GM23338 (cell line): ENCODE data around the gene SRGN. TPM values are rescaled to one million over a fixed set of nuclear protein-coding genes. Genes with fewer than 3 reads are reported as not detected.

Experiments used
- ATAC-seq: fragments of 200-7000 bp; cut with Tn5 transposase; 3 replicates; pipeline ENCODE4 v1.9.1; 2020
- DNase-seq: peaks from one replicate; pipeline ENCODE4 v3.0.0-alpha.2; 2015; ENCODE audit warnings: low spot score
- H2AFZ ChIP-seq: fragments of 200-600 bp; sonication (generic); 2 replicates; pipeline ENCODE4 v1.8.0; 2016; ENCODE audit warnings: antibody characterized with exemption, mild to moderate bottlenecking, moderate library complexity
- H3F3A ChIP-seq: fragments of 200-600 bp; sonication (generic); replicated peaks from 2 replicates; pipeline ENCODE4 v1.8.0; 2017; ENCODE audit warnings: antibody characterized with exemption, mixed run types, low read depth
- H3K27ac ChIP-seq: fragments of 200-600 bp; sonication (generic); 2 replicates; pipeline ENCODE4 v1.6.1; 2016; ENCODE audit warnings: low read depth
- H3K27me3 ChIP-seq: fragments of 200-600 bp; sonication (generic); 2 replicates; pipeline ENCODE4 v1.8.0; 2016; ENCODE audit warnings: mild to moderate bottlenecking, mixed run types, moderate library complexity; ENCODE audit not compliant: insufficient read depth
- H3K36me3 ChIP-seq: fragments of 200-600 bp; sonication (generic); 2 replicates; pipeline ENCODE4 v1.8.0; 2016; ENCODE audit warnings: mild to moderate bottlenecking; ENCODE audit not compliant: insufficient read depth
- H3K4me1 ChIP-seq: fragments of 200-600 bp; sonication (generic); 2 replicates; pipeline ENCODE4 v1.8.0; 2016; ENCODE audit warnings: mild to moderate bottlenecking, moderate library complexity; ENCODE audit not compliant: insufficient read depth
- H3K4me2 ChIP-seq: fragments of 200-600 bp; sonication (generic); 2 replicates; pipeline ENCODE4 v1.7.1; 2017; ENCODE audit warnings: mixed run types
- H3K4me3 ChIP-seq: fragments of 200-600 bp; sonication (generic); 2 replicates; pipeline ENCODE4 v1.6.1; 2016; ENCODE audit warnings: mixed run types
- H3K79me2 ChIP-seq: fragments of 200-600 bp; sonication (generic); replicated peaks from 2 replicates; pipeline ENCODE4 v1.8.0; 2017; ENCODE audit warnings: mild to moderate bottlenecking; ENCODE audit not compliant: insufficient read depth
- H3K9me2 ChIP-seq: fragments of 200-600 bp; sonication (generic); 2 replicates; pipeline ENCODE4 v1.8.0; 2017; ENCODE audit not compliant: insufficient read depth
- H4K20me1 ChIP-seq: fragments of 200-600 bp; sonication (generic); replicated peaks from 2 replicates; pipeline ENCODE4 v1.8.0; 2017; ENCODE audit warnings: mild to moderate bottlenecking; ENCODE audit not compliant: insufficient read depth
- H3K27ac Mint-ChIP-seq: 2 replicates; pipeline ENCODE4 v1.8.0; 2020; ENCODE audit warnings: inconsistent platforms, mild to moderate bottlenecking, moderate library complexity, mixed read lengths
- H3K27me3 Mint-ChIP-seq: 3 replicates; pipeline ENCODE4 v1.8.0; 2022; ENCODE audit warnings: low read depth, mild to moderate bottlenecking, moderate library complexity, mixed read lengths, inconsistent platforms; ENCODE audit not compliant: insufficient read depth, poor library complexity
- H3K36me3 Mint-ChIP-seq: 3 replicates; pipeline ENCODE4 v1.8.0; 2021; ENCODE audit warnings: low read depth, mild to moderate bottlenecking, inconsistent platforms, moderate library complexity, mixed read lengths
- H3K4me1 Mint-ChIP-seq: 3 replicates; pipeline ENCODE4 v1.8.0; 2020; ENCODE audit warnings: mild to moderate bottlenecking, inconsistent platforms, mixed read lengths
- H3K4me3 Mint-ChIP-seq: 3 replicates; pipeline ENCODE4 v1.8.0; 2021; ENCODE audit warnings: moderate library complexity, mild to moderate bottlenecking, inconsistent platforms, mixed read lengths
- H3K9me3 Mint-ChIP-seq: 3 replicates; pipeline ENCODE4 v1.8.0; 2020; ENCODE audit warnings: moderate library complexity, mild to moderate bottlenecking, inconsistent platforms, mixed read lengths
- CREB1 ChIP-seq: fragments of 250-450 bp; sonication (Bioruptor Pico); IDR thresholded peaks from 2 replicates; pipeline ENCODE4 v1.5.0; 2020; ENCODE audit warnings: low read depth, mild to moderate bottlenecking, moderate library complexity
- CTCF ChIP-seq, 2 experiments: fragments of 200-600 bp in 1 of 2; sonication (generic) in 1 of 2; conservative IDR thresholded peaks; 2 replicates each; pipeline versions ENCODE4 v1.5.1 to v1.6.1; 2016 to 2017; ENCODE audit warnings: antibody characterized with exemption in 2 of 2, low read depth in 2 of 2, mild to moderate bottlenecking in 2 of 2, moderate library complexity in 1 of 2
- ETS1 ChIP-seq: IDR thresholded peaks from 2 replicates; pipeline ENCODE4 v1.6.1; 2016; ENCODE audit warnings: antibody characterized with exemption
- EZH2 ChIP-seq: fragments of 200-600 bp; sonication (generic); IDR thresholded peaks from one replicate; pipeline ENCODE4 v1.8.0; 2017; ENCODE audit warnings: antibody characterized with exemption, mild to moderate bottlenecking, low read depth; ENCODE audit not compliant: unreplicated experiment
- EZH2phosphoT487 ChIP-seq: fragments of 200-600 bp; sonication (generic); IDR thresholded peaks from one replicate; pipeline ENCODE4 v1.8.1; 2018; ENCODE audit warnings: antibody characterized with exemption; ENCODE audit not compliant: unreplicated experiment
- JUNB ChIP-seq: IDR thresholded peaks from one replicate; pipeline ENCODE4 v1.6.1; 2016; ENCODE audit warnings: antibody characterized with exemption; ENCODE audit not compliant: unreplicated experiment
- POLR2AphosphoS5 ChIP-seq: IDR thresholded peaks from 2 replicates; pipeline ENCODE4 v1.6.1; 2016; ENCODE audit warnings: antibody characterized with exemption, low read depth
- REST ChIP-seq: IDR thresholded peaks from one replicate; pipeline ENCODE4 v1.6.1; 2018; ENCODE audit warnings: antibody characterized with exemption; ENCODE audit not compliant: unreplicated experiment
- STAT1 ChIP-seq: IDR thresholded peaks from one replicate; pipeline ENCODE4 v1.6.1; 2016; ENCODE audit warnings: antibody characterized with exemption; ENCODE audit not compliant: unreplicated experiment
- ZNF114 ChIP-seq: fragments of 250-450 bp; sonication (Bioruptor Pico); IDR thresholded peaks from 2 replicates; pipeline ENCODE4 v1.5.0; 2020; ENCODE audit warnings: mild to moderate bottlenecking, moderate library complexity
- ZNF331 ChIP-seq: fragments of 250-450 bp; sonication (Bioruptor Pico); IDR thresholded peaks from 2 replicates; pipeline ENCODE4 v1.5.0; 2020; ENCODE audit warnings: low read depth, mild to moderate bottlenecking, moderate library complexity
- ZNF462 ChIP-seq: fragments of 250-450 bp; sonication (Bioruptor Pico); IDR thresholded peaks from 2 replicates; pipeline ENCODE4 v1.5.0; 2020; ENCODE audit warnings: mild to moderate bottlenecking, moderate library complexity
- polyA plus RNA-seq: library from polyadenylated mRNA; unstranded; fragments of >200 nt; fragmentation: Nextera tagmentation; extraction: Ambion mirVana; gene quantifications from 2 replicates; pipeline ENCODE4 v1.2.1, GENCODE V29; 2016
- total RNA-seq: library from RNA; depleted of rRNA; stranded (reverse); fragments of >200 nt; shearing (Covaris generic); gene quantifications from 2 replicates; pipeline ENCODE4 v1.2.3, GENCODE V29; 2014

Gene SRGN
- total and polyA plus RNA-seq, 2 experiments from 2014 or later = not detected

GRCh38 chr10:69090685-69091084, 2.8 kb downstream of the SRGN start:
- H3K27ac Mint-ChIP-seq = no peak overlapping the region
- H3K4me2 ChIP-seq = no peak overlapping the region

More at GRCh38 chr10:69090685-69091084, 2.8 kb downstream of the SRGN start:
- H3K4me3 ChIP-seq = no peak overlapping the region
- Mint-ChIP-seq H3K27me3 (peaks cover under 1% of the 10 kb centered on the region), H3K9me3 (no peaks in the 10 kb centered on the region), H3K4me3 (no peak overlapping the region), H3K36me3 (no peaks in the 10 kb centered on the region), H3K4me1 (peaks cover 7% of the 10 kb centered on the region)
- H3K27ac ChIP-seq = no peak overlapping the region
- H4K20me1 ChIP-seq = no peaks in the 10 kb centered on the region
- H3K79me2 ChIP-seq = no peaks in the 10 kb centered on the region
- no peak overlapping the region for H2AFZ ChIP-seq
- no peaks in the 10 kb centered on the region for H3F3A ChIP-seq
- DNase-seq = no peak
- TF ChIP-seq CREB1 (no peak), ZNF114 (no peak), ZNF462 (CRISPR knock-in tag) (no peak), POLR2AphosphoS5 (no peak), REST (no peak), EZH2phosphoT487 (no peak), EZH2 (no peak), CTCF (conservative IDR thresholded peaks at IDR 0.05; ENCODE audit: low read depth in 2 of 2) (no peak), ETS1 (no peak), ZNF331 (CRISPR knock-in tag) (no peak), JUNB (no peak), STAT1 (no peak)
- no peak for ATAC-seq
- H3K27me3 ChIP-seq = no peaks in the 10 kb centered on the region
- peaks cover 6% of the 10 kb centered on the region for H3K4me1 ChIP-seq
- H3K9me2 ChIP-seq = no peaks in the 10 kb centered on the region
- no peaks in the 10 kb centered on the region for H3K36me3 ChIP-seq
